ENCODE measurements around the gene AFAP1L2.

DNA sequence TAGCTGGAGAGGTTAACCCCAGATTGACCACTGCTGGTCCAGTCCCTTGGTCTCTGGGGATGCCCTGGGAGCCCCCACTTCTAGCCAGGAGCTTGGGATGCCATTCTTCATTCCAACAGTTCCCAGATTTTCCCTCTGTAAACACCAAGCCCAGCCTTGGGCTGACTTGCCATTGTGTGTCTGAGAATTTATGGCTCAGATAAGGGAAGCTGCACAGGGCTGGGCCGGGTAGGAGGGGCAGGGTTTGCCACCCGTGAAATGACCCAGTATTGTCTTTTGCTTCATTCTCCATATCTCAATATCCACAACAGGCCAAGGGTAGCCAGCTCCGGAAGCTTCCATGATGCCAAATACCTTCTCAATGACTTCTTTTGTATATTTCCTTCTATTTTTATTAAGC lies 32.1 kb downstream of the AFAP1L2 start:
- TF ChIP-seq SMARCC2 (IDR thresholded peaks at IDR 0.05; ENCODE audit: low read depth) (no peak), ZKSCAN8 (CRISPR knock-in tag; IDR thresholded peaks at IDR 0.05) (no peak), RFX5 (IDR thresholded peaks at IDR 0.05; ENCODE audit: low read depth, low read length) (no peak), POLR2B (IDR thresholded peaks at IDR 0.05; ENCODE audit: low read depth, partially characterized antibody) (no peak), POLR2AphosphoS5 (IDR thresholded peaks at IDR 0.05; ENCODE audit: control insufficient read depth, insufficient read depth, low read depth, low read length) (no peak), SOX6 (IDR thresholded peaks at IDR 0.05) (no peak), TEAD2 (tag; IDR thresholded peaks at IDR 0.05) (no peak), NUFIP1 (IDR thresholded peaks at IDR 0.05; ENCODE audit: partially characterized antibody) (no peak), TCF7L2 (IDR thresholded peaks at IDR 0.05; ENCODE audit: low read depth, low read length) (no peak)
- TF ChIP-seq, protein P1, sequence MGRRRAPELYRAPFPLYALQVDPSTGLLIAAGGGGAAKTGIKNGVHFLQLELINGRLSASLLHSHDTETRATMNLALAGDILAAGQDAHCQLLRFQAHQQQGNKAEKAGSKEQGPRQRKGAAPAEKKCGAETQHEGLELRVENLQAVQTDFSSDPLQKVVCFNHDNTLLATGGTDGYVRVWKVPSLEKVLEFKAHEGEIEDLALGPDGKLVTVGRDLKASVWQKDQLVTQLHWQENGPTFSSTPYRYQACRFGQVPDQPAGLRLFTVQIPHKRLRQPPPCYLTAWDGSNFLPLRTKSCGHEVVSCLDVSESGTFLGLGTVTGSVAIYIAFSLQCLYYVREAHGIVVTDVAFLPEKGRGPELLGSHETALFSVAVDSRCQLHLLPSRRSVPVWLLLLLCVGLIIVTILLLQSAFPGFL (CRISPR knock-in tag; IDR thresholded peaks at IDR 0.05): no peak
- TF ChIP-seq, protein P2, sequence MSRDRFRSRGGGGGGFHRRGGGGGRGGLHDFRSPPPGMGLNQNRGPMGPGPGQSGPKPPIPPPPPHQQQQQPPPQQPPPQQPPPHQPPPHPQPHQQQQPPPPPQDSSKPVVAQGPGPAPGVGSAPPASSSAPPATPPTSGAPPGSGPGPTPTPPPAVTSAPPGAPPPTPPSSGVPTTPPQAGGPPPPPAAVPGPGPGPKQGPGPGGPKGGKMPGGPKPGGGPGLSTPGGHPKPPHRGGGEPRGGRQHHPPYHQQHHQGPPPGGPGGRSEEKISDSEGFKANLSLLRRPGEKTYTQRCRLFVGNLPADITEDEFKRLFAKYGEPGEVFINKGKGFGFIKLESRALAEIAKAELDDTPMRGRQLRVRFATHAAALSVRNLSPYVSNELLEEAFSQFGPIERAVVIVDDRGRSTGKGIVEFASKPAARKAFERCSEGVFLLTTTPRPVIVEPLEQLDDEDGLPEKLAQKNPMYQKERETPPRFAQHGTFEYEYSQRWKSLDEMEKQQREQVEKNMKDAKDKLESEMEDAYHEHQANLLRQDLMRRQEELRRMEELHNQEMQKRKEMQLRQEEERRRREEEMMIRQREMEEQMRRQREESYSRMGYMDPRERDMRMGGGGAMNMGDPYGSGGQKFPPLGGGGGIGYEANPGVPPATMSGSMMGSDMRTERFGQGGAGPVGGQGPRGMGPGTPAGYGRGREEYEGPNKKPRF (IDR thresholded peaks at IDR 0.05; ENCODE audit: low read depth, low read length): no peak
- TF ChIP-seq, protein P3, sequence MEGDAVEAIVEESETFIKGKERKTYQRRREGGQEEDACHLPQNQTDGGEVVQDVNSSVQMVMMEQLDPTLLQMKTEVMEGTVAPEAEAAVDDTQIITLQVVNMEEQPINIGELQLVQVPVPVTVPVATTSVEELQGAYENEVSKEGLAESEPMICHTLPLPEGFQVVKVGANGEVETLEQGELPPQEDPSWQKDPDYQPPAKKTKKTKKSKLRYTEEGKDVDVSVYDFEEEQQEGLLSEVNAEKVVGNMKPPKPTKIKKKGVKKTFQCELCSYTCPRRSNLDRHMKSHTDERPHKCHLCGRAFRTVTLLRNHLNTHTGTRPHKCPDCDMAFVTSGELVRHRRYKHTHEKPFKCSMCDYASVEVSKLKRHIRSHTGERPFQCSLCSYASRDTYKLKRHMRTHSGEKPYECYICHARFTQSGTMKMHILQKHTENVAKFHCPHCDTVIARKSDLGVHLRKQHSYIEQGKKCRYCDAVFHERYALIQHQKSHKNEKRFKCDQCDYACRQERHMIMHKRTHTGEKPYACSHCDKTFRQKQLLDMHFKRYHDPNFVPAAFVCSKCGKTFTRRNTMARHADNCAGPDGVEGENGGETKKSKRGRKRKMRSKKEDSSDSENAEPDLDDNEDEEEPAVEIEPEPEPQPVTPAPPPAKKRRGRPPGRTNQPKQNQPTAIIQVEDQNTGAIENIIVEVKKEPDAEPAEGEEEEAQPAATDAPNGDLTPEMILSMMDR (IDR thresholded peaks at IDR 0.05 in 2 of 3, conservative IDR thresholded peaks at IDR 0.05 in 1 of 3; ENCODE audit: insufficient read depth in 2 of 3, low read depth in 1 of 3, low read length in 3 of 3): no peak
- TF ChIP-seq, protein P4, sequence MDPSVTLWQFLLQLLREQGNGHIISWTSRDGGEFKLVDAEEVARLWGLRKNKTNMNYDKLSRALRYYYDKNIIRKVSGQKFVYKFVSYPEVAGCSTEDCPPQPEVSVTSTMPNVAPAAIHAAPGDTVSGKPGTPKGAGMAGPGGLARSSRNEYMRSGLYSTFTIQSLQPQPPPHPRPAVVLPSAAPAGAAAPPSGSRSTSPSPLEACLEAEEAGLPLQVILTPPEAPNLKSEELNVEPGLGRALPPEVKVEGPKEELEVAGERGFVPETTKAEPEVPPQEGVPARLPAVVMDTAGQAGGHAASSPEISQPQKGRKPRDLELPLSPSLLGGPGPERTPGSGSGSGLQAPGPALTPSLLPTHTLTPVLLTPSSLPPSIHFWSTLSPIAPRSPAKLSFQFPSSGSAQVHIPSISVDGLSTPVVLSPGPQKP (CRISPR knock-in tag; IDR thresholded peaks at IDR 0.05): no peak

Measured in K562 (cell line).